ENCODE results near the gene CEL. TPM values are rescaled to one million over a fixed set of nuclear protein-coding genes. Genes with fewer than 3 reads are reported as not detected.

CEL gene
- total RNA-seq, 1 donor from 2014 or later = 7.7 TPM

GRCh38 chr9:133119846-133120500, 58.2 kb downstream of the CEL start:
- no peak for ATAC-seq
- intact Hi-C loops (cut with DNase I) = loop anchor here (2.0 kb wide), 2 partner anchors 15 to 25 kb away; no protein-coding TSS in a partner anchor

GRCh38 chr9:133120501-133121197, 58.9 kb downstream of the CEL start:
- intact Hi-C loops (cut with DNase I) = loop anchor here (2.0 kb wide), 1 partner anchor 24 kb away; no protein-coding TSS in a partner anchor
- peak; percentile 4 for ATAC-seq
- peak; percentile 57 for DNase-seq (ENCODE audit: missing footprints)

More at GRCh38 chr9:133119846-133120500, 58.2 kb downstream of the CEL start:
- peak; percentile 60 for DNase-seq (ENCODE audit: missing footprints)

Small RNAs within 50 kb of the gene (microRNA-seq; reads per million reads assigned to microRNA genes)
- gene MIR6877 = 1.1 reads per million

Other genes with a start within 250 kb of the CEL start
- gene AK8, start 183.7 kb upstream of the CEL start, total RNA-seq = not detected
- 4.0 TPM for gene SPACA9, start 183.1 kb upstream of the CEL start, total RNA-seq
- 42.6 TPM for gene TSC1, start 117.4 kb upstream of the CEL start, total RNA-seq
- gene GFI1B, start 83.3 kb upstream of the CEL start, total RNA-seq = 0.43 TPM
- gene GTF3C5, start 31.0 kb upstream of the CEL start, total RNA-seq = 58.0 TPM
- 33.7 TPM for gene RALGDS, start 59.3 kb downstream of the CEL start, total RNA-seq
- 8.2 TPM for gene GBGT1, start 101.9 kb downstream of the CEL start, total RNA-seq
- gene OBP2B, start 147.3 kb downstream of the CEL start, total RNA-seq = not detected
- 1.5 TPM for gene ABO, start 213.2 kb downstream of the CEL start, total RNA-seq

Data from Right ventricle myocardium inferior (tissue), 1 donor.